ENCODE measurements around the gene AADAC. TPM values are rescaled to one million over a fixed set of nuclear protein-coding genes. Genes with fewer than 3 reads are reported as not detected.
"Not testable (repeated sequence)": the region's sequence is repeated elsewhere in the genome, so short reads cannot be mapped to it uniquely, and the experiment has no call there.

The AADAC gene
- polyA plus RNA-seq, result under 1 TPM; 0.75 to 0.82 TPM

GRCh38 chr3:151813799-151814198 is at the start of gene AADAC:
AADAC (plus strand) TSS chr3:151814116; CDS start chr3:151814163, 47 bp downstream.
- H3K27ac ChIP-seq (ENCODE audit: low read depth in 2 of 2, low read length in 1 of 2), result no peak within 1 kb of the TSS
- peaks cover 0 to 2% of the 10 kb centered on the region in 2 donors for H3K9me3 ChIP-seq (ENCODE audit: control insufficient read depth in 2 of 2, insufficient read depth in 1 of 2, low read depth in 1 of 2, low read length in 1 of 2)
- no peaks in the 10 kb centered on the region for H3K36me3 ChIP-seq (ENCODE audit: control insufficient read depth in 2 of 2, insufficient read depth in 2 of 2, low read length in 1 of 2)

GRCh38 chr3:151764699-151765098 is 49.2 kb upstream of the AADAC start:
- 78 to 90% methylated on average over 1 of the region's 1 CpG for WGBS, 2 donors
- not testable (repeated sequence) for H3K27ac ChIP-seq (ENCODE audit: low read depth in 2 of 2, low read length in 1 of 2); H3K27me3 ChIP-seq (ENCODE audit: control insufficient read depth in 1 of 2, insufficient read depth in 2 of 2, low read length in 2 of 2); H3K36me3 ChIP-seq (ENCODE audit: control insufficient read depth in 2 of 2, insufficient read depth in 2 of 2, low read length in 1 of 2); H3K9me3 ChIP-seq (ENCODE audit: control insufficient read depth in 2 of 2, insufficient read depth in 1 of 2, low read depth in 1 of 2, low read length in 1 of 2); H3K4me3 ChIP-seq (ENCODE audit: low read depth in 1 of 2, low read length in 2 of 2); H3K4me1 ChIP-seq (ENCODE audit: control insufficient read depth in 2 of 2, insufficient read depth in 2 of 2, low read length in 1 of 2)

More at GRCh38 chr3:151813799-151814198, at the start of gene AADAC:
- Histone ChIP-seq H3K27me3 (ENCODE audit: control insufficient read depth in 1 of 2, insufficient read depth in 2 of 2, low read length in 2 of 2) (no peaks in the 10 kb centered on the region), H3K4me1 (ENCODE audit: control insufficient read depth in 2 of 2, insufficient read depth in 2 of 2, low read length in 1 of 2) (no peaks in the 10 kb centered on the region), H3K4me3 (ENCODE audit: low read depth in 1 of 2, low read length in 2 of 2) (no peak within 1 kb of the TSS)
- WGBS, 2 donors, result 81 to 87% methylated on average over 4 of the region's 4 CpGs

GRCh38 chr3:151765685-151766084 is 48.2 kb upstream of the AADAC start:
- Histone ChIP-seq H3K4me3 (ENCODE audit: low read depth in 1 of 2, low read length in 2 of 2) (no peak overlapping the region), H3K9me3 (ENCODE audit: control insufficient read depth in 2 of 2, insufficient read depth in 1 of 2, low read depth in 1 of 2, low read length in 1 of 2) (no peaks in the 10 kb centered on the region), H3K36me3 (ENCODE audit: control insufficient read depth in 2 of 2, insufficient read depth in 2 of 2, low read length in 1 of 2) (no peaks in the 10 kb centered on the region), H3K4me1 (ENCODE audit: control insufficient read depth in 2 of 2, insufficient read depth in 2 of 2, low read length in 1 of 2) (no peaks in the 10 kb centered on the region), H3K27ac (ENCODE audit: low read depth in 2 of 2, low read length in 1 of 2) (no peak overlapping the region), H3K27me3 (ENCODE audit: control insufficient read depth in 1 of 2, insufficient read depth in 2 of 2, low read length in 2 of 2) (no peaks in the 10 kb centered on the region)

- no peaks in the 10 kb centered on the region for H3K36me3 ChIP-seq (ENCODE audit: control insufficient read depth in 2 of 2, insufficient read depth in 2 of 2, low read length in 1 of 2)
- 69 to 80% methylated on average over 2 of the region's 2 CpGs for WGBS, 2 donors
- H3K9me3 ChIP-seq (ENCODE audit: control insufficient read depth in 2 of 2, insufficient read depth in 1 of 2, low read depth in 1 of 2, low read length in 1 of 2), result no peaks in the 10 kb centered on the region
- no peaks in the 10 kb centered on the region for H3K27me3 ChIP-seq (ENCODE audit: control insufficient read depth in 1 of 2, insufficient read depth in 2 of 2, low read length in 2 of 2)
- H3K4me1 ChIP-seq (ENCODE audit: control insufficient read depth in 2 of 2, insufficient read depth in 2 of 2, low read length in 1 of 2), result peaks cover 0 to 2% of the 10 kb centered on the region in 2 donors
- no peak overlapping the region for H3K27ac ChIP-seq (ENCODE audit: low read depth in 2 of 2, low read length in 1 of 2)
- H3K4me3 ChIP-seq (ENCODE audit: low read depth in 1 of 2, low read length in 2 of 2), result no peak overlapping the region
Measured at GRCh38 chr3:151766454-151766853, 47.5 kb upstream of the AADAC start.

GRCh38 chr3:151768393-151768930 is 45.5 kb upstream of the AADAC start:
- no peak overlapping the region for H3K4me3 ChIP-seq (ENCODE audit: low read depth in 1 of 2, low read length in 2 of 2)
- H3K4me1 ChIP-seq (ENCODE audit: control insufficient read depth in 2 of 2, insufficient read depth in 2 of 2, low read length in 1 of 2), result peaks cover 0 to 2% of the 10 kb centered on the region in 2 donors
- no peaks in the 10 kb centered on the region for H3K36me3 ChIP-seq (ENCODE audit: control insufficient read depth in 2 of 2, insufficient read depth in 2 of 2, low read length in 1 of 2)
- 95 to 97% methylated on average over 1 of the region's 1 CpG for WGBS, 2 donors
- no peak overlapping the region for H3K27ac ChIP-seq (ENCODE audit: low read depth in 2 of 2, low read length in 1 of 2)
- no peaks in the 10 kb centered on the region for H3K9me3 ChIP-seq (ENCODE audit: control insufficient read depth in 2 of 2, insufficient read depth in 1 of 2, low read depth in 1 of 2, low read length in 1 of 2)
- H3K27me3 ChIP-seq (ENCODE audit: control insufficient read depth in 1 of 2, insufficient read depth in 2 of 2, low read length in 2 of 2), result no peaks in the 10 kb centered on the region

GRCh38 chr3:151769175-151769574 is 44.7 kb upstream of the AADAC start:
- Histone ChIP-seq H3K4me3 (ENCODE audit: low read depth in 1 of 2, low read length in 2 of 2) (no peak overlapping the region), H3K9me3 (ENCODE audit: control insufficient read depth in 2 of 2, insufficient read depth in 1 of 2, low read depth in 1 of 2, low read length in 1 of 2) (no peaks in the 10 kb centered on the region), H3K27ac (ENCODE audit: low read depth in 2 of 2, low read length in 1 of 2) (no peak overlapping the region), H3K27me3 (ENCODE audit: control insufficient read depth in 1 of 2, insufficient read depth in 2 of 2, low read length in 2 of 2) (no peaks in the 10 kb centered on the region), H3K4me1 (ENCODE audit: control insufficient read depth in 2 of 2, insufficient read depth in 2 of 2, low read length in 1 of 2) (peaks cover 0 to 2% of the 10 kb centered on the region in 2 donors), H3K36me3 (ENCODE audit: control insufficient read depth in 2 of 2, insufficient read depth in 2 of 2, low read length in 1 of 2) (no peaks in the 10 kb centered on the region)
- WGBS, 2 donors, result 75% methylated on average over 2 of the region's 2 CpGs

GRCh38 chr3:151770956-151771355 is 43.0 kb upstream of the AADAC start:
- 23 to 27% methylated on average over 4 of the region's 4 CpGs for WGBS, 2 donors
- peak overlapping the region; percentile 4 to 31 for H3K27ac ChIP-seq (ENCODE audit: low read depth in 2 of 2, low read length in 1 of 2)
- H3K4me3 ChIP-seq (ENCODE audit: low read depth in 1 of 2, low read length in 2 of 2), result no peak overlapping the region

GRCh38 chr3:151772825-151773480 is 41.0 kb upstream of the AADAC start:
- 77 to 83% methylated on average over 4 of the region's 4 CpGs for WGBS, 2 donors
- Histone ChIP-seq H3K4me3 (ENCODE audit: low read depth in 1 of 2, low read length in 2 of 2) (no peak overlapping the region), H3K27ac (ENCODE audit: low read depth in 2 of 2, low read length in 1 of 2) (no peak overlapping the region), H3K9me3 (ENCODE audit: control insufficient read depth in 2 of 2, insufficient read depth in 1 of 2, low read depth in 1 of 2, low read length in 1 of 2) (no peaks in the 10 kb centered on the region), H3K36me3 (ENCODE audit: control insufficient read depth in 2 of 2, insufficient read depth in 2 of 2, low read length in 1 of 2) (no peaks in the 10 kb centered on the region), H3K27me3 (ENCODE audit: control insufficient read depth in 1 of 2, insufficient read depth in 2 of 2, low read length in 2 of 2) (no peaks in the 10 kb centered on the region), H3K4me1 (ENCODE audit: control insufficient read depth in 2 of 2, insufficient read depth in 2 of 2, low read length in 1 of 2) (peaks cover 0 to 2% of the 10 kb centered on the region in 2 donors)

More at GRCh38 chr3:151770956-151771355, 43.0 kb upstream of the AADAC start:
- H3K27me3 ChIP-seq (ENCODE audit: control insufficient read depth in 1 of 2, insufficient read depth in 2 of 2, low read length in 2 of 2), result no peaks in the 10 kb centered on the region
- H3K9me3 ChIP-seq (ENCODE audit: control insufficient read depth in 2 of 2, insufficient read depth in 1 of 2, low read depth in 1 of 2, low read length in 1 of 2), result no peaks in the 10 kb centered on the region
- H3K36me3 ChIP-seq (ENCODE audit: control insufficient read depth in 2 of 2, insufficient read depth in 2 of 2, low read length in 1 of 2), result no peaks in the 10 kb centered on the region
- H3K4me1 ChIP-seq (ENCODE audit: control insufficient read depth in 2 of 2, insufficient read depth in 2 of 2, low read length in 1 of 2), result peaks cover 0 to 2% of the 10 kb centered on the region in 2 donors

GRCh38 chr3:151774235-151774634 is 39.7 kb upstream of the AADAC start:
- Histone ChIP-seq H3K27ac (ENCODE audit: low read depth in 2 of 2, low read length in 1 of 2) (no peak overlapping the region), H3K9me3 (ENCODE audit: control insufficient read depth in 2 of 2, insufficient read depth in 1 of 2, low read depth in 1 of 2, low read length in 1 of 2) (no peaks in the 10 kb centered on the region), H3K27me3 (ENCODE audit: control insufficient read depth in 1 of 2, insufficient read depth in 2 of 2, low read length in 2 of 2) (no peaks in the 10 kb centered on the region), H3K4me3 (ENCODE audit: low read depth in 1 of 2, low read length in 2 of 2) (no peak overlapping the region), H3K4me1 (ENCODE audit: control insufficient read depth in 2 of 2, insufficient read depth in 2 of 2, low read length in 1 of 2) (peaks cover 0 to 2% of the 10 kb centered on the region in 2 donors), H3K36me3 (ENCODE audit: control insufficient read depth in 2 of 2, insufficient read depth in 2 of 2, low read length in 1 of 2) (no peaks in the 10 kb centered on the region)
- 87 to 92% methylated on average over 1 of the region's 1 CpG for WGBS, 2 donors

- H3K36me3 ChIP-seq (ENCODE audit: control insufficient read depth in 2 of 2, insufficient read depth in 2 of 2, low read length in 1 of 2), result no peaks in the 10 kb centered on the region
- no peaks in the 10 kb centered on the region for H3K9me3 ChIP-seq (ENCODE audit: control insufficient read depth in 2 of 2, insufficient read depth in 1 of 2, low read depth in 1 of 2, low read length in 1 of 2)
- peaks cover 0 to 2% of the 10 kb centered on the region in 2 donors for H3K4me1 ChIP-seq (ENCODE audit: control insufficient read depth in 2 of 2, insufficient read depth in 2 of 2, low read length in 1 of 2)
- no peaks in the 10 kb centered on the region for H3K27me3 ChIP-seq (ENCODE audit: control insufficient read depth in 1 of 2, insufficient read depth in 2 of 2, low read length in 2 of 2)
- no peak overlapping the region for H3K4me3 ChIP-seq (ENCODE audit: low read depth in 1 of 2, low read length in 2 of 2)
- no peak overlapping the region for H3K27ac ChIP-seq (ENCODE audit: low read depth in 2 of 2, low read length in 1 of 2)
Measured at GRCh38 chr3:151774910-151775309, 39.0 kb upstream of the AADAC start.
